PC-9 (cell line): ENCODE results near the gene RHOB.
A peak's percentile ranks its signal among the peaks of the same experiment; 100 is the strongest.

Experiments used
- EZH2 ChIP-seq: fragments of 200-600 bp; sonication (generic); IDR thresholded peaks from 2 replicates; pipeline ENCODE4 v1.8.0; 2017; ENCODE audit warnings: antibody characterized with exemption, low read depth
- TF ChIP-seq, protein P1 (sequence below): fragments of 200-600 bp; sonication (generic); conservative IDR thresholded peaks from 2 replicates; pipeline ENCODE4 v1.6.1; 2017; ENCODE audit warnings: mixed run types, antibody characterized with exemption, mild to moderate bottlenecking, moderate library complexity

DNA sequence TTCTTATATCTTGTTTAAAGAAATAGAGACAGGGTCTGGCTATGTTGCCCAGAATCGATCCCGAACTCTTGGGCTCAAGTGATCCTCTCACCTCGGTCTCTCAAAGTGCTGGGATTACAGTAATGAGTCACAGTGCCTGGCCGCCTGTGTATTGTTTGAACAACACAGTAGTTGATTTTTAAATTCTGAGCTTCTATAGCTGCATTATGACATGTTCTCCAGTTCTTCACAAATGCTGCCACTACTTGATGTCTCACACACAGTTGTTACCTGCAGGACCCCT is 7.7 kb upstream of the RHOB start:
- TF ChIP-seq, protein P1, sequence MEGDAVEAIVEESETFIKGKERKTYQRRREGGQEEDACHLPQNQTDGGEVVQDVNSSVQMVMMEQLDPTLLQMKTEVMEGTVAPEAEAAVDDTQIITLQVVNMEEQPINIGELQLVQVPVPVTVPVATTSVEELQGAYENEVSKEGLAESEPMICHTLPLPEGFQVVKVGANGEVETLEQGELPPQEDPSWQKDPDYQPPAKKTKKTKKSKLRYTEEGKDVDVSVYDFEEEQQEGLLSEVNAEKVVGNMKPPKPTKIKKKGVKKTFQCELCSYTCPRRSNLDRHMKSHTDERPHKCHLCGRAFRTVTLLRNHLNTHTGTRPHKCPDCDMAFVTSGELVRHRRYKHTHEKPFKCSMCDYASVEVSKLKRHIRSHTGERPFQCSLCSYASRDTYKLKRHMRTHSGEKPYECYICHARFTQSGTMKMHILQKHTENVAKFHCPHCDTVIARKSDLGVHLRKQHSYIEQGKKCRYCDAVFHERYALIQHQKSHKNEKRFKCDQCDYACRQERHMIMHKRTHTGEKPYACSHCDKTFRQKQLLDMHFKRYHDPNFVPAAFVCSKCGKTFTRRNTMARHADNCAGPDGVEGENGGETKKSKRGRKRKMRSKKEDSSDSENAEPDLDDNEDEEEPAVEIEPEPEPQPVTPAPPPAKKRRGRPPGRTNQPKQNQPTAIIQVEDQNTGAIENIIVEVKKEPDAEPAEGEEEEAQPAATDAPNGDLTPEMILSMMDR: 0 out of 2 replicates have a peak, but pooled peaks have one; percentile 20
- TF ChIP-seq EZH2: no peak
